Epidermal melanocyte (primary cell): ENCODE data around the gene SKOR1.

ENCODE experiments used
- DNase-seq: peaks from one replicate; pipeline ENCODE4 v3.0.0; 2011; ENCODE audit warnings: low spot score; ENCODE audit not compliant: insufficient read length

SKOR1 gene

DNA sequence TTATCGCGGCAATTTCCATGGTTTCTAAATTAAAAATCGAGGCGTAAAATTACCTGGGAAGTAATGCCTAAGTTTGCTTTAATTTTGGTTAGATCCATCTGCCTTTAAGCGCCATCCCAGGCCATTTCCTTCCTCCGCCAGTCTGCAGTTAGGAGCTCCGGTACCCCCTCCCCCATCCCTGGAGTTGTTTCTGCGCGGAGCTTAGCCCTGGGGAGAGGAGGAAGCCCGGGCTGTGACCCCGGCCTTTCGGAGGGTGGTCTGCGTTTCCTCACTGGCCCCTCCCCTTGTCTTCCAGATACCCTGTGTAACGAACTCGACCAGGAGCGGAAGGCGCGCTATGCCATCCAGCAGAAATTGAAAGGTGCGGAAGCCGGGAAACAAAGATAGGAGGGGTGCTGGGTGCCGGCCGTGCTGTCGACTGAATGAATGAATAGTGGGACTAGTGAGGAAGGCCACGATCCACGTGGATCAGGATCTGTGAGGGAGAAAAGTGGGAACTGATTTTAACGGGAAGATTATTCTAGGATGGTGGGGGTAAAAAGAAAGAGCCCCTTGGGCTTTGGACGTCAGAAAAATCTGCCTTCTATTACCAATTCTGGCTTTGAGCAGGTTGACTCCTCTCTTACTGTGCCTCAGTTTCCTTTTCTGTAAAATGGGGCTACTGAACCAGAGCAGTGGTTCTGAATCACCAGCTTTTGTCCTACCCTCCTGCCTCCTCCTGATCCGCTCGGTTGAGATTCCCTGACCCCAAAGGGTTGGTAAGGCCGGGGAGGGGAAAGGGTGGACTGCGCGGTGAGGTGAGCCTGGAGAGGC lies 7.8 kb downstream of the SKOR1 start:
- no peak for DNase-seq

GRCh38 chr15:67833710-67834511 lies 8.6 kb downstream of the SKOR1 start:
- no peak for DNase-seq

GRCh38 chr15:67834581-67835296 lies 9.4 kb downstream of the SKOR1 start:
- no peak for DNase-seq

GRCh38 chr15:67835297-67836133 lies 10.2 kb downstream of the SKOR1 start:
- no peak for DNase-seq

DNA sequence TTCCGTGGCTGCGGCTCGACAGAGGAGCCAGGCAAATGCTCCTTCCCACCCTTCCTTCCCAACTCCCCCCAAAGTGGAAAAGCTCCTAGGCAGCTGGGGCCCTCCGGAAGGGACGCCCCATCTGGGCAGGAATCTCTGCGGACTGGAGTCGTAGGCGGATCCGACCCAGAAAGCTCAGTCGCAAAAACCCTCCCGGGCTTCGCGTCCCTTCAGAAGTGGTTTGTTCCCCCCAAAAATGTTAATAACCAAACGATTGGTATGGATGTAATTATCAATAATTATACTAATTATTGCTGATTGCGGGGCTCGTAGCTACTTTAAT lies 10.8 kb downstream of the SKOR1 start:
- DNase-seq: no peak

GRCh38 chr15:67836477-67836876 lies 11.2 kb downstream of the SKOR1 start:
- DNase-seq: peak; percentile 77

DNA sequence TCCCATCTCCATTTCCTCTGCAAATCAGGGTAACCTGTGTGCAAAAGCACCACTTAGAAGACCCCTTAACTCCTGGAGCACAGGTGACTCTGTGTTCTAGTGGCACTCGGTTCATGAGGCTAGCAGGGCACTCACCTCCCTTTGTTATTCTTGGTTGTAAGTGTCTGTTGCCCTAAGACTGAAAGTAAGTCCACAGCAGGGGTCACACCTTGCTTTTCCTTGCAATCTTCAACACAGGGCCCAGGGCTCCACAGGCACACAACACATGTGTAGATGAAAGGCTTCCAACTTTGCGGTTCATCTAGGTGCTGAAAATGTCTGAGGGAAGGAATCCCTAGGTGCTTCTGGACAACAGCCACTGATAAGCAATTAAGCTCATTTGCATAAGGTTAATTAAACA lies 11.6 kb downstream of the SKOR1 start:
- DNase-seq: no peak

- no peak for DNase-seq
Observed at GRCh38 chr15:67838789-67839332, 13.6 kb downstream of the SKOR1 start.

DNA sequence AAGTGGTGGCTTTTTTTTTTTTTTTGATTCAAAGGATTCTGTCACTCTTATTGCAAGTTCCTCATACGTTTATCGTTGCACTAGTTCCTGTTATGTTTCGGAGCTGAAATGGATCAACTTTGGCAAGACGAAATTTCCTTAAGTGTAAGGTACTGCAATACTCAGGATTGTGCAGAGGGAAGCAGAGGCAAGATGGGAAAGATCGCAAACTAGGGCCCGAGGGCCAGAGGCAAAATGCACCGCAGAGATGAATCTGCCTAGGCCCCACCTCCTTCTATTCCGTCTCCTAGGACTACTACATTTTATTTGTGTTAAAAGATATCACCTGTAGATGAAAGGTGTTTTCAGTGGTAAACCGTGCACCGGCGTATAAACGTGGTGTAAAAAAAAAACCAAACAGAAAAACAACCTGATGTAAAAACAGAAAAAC lies 14.2 kb downstream of the SKOR1 start:
- no peak for DNase-seq

- DNase-seq: peak; percentile 95
Observed at GRCh38 chr15:67839929-67840748, 14.8 kb downstream of the SKOR1 start, which contains the start of gene RNU6-1. TSS of gene RNU6-1 (minus strand) at chr15:67840045.

GRCh38 chr15:67840749-67841512 lies 15.6 kb downstream of the SKOR1 start:
- DNase-seq: no peak

DNA sequence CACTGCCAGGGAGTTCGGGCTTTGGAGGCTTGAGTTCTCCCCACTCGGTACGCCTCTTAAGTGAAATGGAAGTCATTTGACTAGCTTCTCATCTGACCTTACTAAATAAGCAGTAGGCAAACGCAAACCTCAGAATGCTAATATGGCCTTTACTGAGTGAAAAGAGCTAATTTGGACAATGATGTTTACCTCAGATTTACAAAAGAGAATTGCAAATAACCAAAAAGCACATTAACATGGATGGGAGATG lies 16.1 kb downstream of the SKOR1 start:
- DNase-seq: no peak

- DNase-seq: no peak
Observed at GRCh38 chr15:67843092-67843501, 17.8 kb downstream of the SKOR1 start.

DNA sequence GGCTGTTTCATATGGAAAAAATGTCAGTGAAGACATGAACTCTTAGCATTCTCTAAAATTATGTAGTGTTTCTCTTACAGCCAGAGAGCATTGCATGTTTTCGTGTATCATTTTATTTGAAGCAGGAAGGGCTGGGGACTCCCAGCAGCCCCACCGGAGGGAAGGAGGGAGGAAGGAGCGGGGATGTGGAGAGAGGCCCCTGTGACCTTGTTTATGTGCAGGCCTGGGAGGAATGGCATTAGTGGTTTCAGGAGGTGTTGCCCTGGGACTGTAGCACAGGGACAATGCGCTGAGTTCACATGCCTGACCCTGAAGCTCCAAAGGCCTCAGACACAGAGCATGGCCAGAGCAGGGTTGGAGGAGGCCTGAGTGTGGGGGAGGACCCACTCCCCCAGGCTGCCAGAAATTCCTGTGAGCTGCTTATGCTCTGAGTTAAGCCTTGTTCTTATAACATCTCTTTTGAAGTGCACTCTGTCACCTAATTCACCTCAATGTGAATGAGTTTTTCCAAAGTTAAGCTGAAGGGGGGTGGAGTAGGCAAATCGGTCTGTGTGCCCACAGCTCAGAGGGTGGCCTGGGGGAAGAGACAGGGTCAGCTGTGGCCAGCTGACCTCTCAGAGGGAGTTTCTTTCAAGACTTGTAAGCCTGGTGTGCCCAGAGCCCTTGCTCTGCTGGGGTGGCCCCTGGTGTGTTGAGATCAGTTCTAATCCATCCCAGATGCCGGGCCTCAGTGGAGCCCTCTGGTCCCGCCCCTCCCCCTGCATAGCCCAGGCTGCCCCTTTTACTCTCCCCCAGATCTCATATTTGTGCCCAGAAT lies 18.5 kb downstream of the SKOR1 start:
- DNase-seq: no peak

DNA sequence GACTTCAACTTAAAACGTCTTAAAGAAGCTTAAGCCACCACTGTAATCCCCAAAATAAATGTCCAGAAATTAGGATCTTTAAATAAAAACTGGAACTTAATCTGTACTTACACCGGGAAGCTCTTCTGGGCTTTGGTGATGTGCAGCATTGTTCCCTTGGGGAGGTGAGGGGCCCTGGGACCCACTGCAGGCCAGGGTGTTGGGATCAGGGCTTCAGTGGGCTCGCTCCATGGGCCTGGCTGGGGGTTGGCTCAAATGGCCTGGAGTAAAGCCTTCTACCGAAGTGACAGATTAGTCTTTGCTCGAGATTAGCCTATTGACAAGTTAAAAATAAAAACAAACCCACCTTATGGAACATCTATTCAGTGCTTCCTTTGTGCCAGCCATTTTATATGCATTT lies 20.7 kb downstream of the SKOR1 start:
- DNase-seq: no peak

- DNase-seq: no peak
Observed at GRCh38 chr15:67849538-67849937, 24.2 kb downstream of the SKOR1 start.

DNA sequence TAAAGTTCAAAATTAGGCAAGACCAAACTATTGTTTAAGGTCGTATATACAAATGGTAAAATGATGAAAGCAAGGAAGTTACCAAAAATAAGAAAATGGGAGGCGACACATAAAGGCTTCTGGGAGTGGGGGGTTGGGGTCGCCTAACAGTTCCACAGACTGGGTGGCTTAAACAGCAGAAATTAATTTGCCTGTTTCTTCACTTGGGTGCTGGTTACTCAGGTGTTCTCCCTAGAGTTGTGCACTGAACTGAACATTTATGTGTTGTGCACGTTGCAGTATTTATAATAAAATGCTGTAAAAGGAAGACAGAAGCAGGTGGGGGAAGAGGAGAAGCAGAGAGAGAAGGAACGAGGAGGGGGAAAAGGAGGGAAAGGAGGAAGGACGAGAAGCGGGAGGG lies 25.0 kb downstream of the SKOR1 start:
- no peak for DNase-seq

- DNase-seq: no peak
Observed at GRCh38 chr15:67850994-67851571, 25.8 kb downstream of the SKOR1 start.
